Skin of body (tissue), 2 donors: ENCODE data around the gene IL9R. TPM values are rescaled to one million over a fixed set of nuclear protein-coding genes. Genes with fewer than 3 reads are reported as not detected.
"Not testable (repeated sequence)": the region's sequence is repeated elsewhere in the genome, so short reads cannot be mapped to it uniquely, and the experiment has no call there.

Source experiments
- DNase-seq: peaks from one replicate; lab custom pipeline; 2025; lab: John Stamatoyannopoulos, UW
- total RNA-seq: library from RNA; depleted of rRNA; stranded (reverse); fragments of >200 nt; gene quantifications from one replicate; pipeline ENCODE4 v1.2.3, GENCODE V29; 2014

IL9R gene, protein sequence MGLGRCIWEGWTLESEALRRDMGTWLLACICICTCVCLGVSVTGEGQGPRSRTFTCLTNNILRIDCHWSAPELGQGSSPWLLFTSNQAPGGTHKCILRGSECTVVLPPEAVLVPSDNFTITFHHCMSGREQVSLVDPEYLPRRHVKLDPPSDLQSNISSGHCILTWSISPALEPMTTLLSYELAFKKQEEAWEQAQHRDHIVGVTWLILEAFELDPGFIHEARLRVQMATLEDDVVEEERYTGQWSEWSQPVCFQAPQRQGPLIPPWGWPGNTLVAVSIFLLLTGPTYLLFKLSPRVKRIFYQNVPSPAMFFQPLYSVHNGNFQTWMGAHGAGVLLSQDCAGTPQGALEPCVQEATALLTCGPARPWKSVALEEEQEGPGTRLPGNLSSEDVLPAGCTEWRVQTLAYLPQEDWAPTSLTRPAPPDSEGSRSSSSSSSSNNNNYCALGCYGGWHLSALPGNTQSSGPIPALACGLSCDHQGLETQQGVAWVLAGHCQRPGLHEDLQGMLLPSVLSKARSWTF
- total RNA-seq, result not detected

DNA sequence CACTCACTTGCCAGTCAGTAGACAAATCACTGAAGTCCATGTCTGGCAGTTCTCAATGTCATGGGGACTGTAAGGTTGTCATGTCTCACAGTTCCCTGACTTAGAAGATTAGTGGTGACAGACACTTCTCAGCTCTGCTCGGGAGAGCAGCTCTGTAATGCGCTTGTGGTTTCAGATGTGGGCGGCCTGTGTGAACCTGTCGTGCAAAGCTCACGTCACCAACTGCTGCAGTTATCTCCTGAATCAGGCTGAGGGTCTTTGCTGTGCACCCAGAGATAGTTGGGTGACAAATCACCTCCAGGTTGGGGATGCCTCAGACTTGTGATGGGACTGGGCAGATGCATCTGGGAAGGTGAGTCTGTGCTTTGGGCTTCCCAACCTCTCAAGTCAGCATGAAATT, at the start of gene IL9R:
IL9R (plus strand) TSS at position 261 of the 400 bp plus-strand sequence; CDS start at position 325, 64 bp downstream.
- no peak for DNase-seq

DNA sequence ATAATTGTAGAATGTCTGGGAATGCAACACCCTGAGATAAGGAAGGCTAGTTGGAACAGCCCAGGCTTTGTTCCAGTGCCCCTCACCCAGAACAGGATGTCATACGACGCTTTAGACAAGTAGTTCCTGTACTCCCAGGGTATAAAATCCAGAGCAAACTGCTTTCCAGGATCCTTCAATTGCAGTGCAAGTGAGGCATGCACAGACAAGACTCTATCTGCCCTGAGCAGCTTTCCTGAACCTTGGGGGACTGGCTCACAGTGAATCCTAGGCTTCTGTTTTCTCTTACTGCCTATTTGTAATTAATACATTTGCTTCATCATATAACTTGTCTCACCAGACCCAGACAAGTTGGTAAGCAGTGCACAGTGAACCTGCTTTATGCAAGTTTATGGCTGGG, 48.4 kb upstream of the IL9R start:
- no peak for DNase-seq

DNA sequence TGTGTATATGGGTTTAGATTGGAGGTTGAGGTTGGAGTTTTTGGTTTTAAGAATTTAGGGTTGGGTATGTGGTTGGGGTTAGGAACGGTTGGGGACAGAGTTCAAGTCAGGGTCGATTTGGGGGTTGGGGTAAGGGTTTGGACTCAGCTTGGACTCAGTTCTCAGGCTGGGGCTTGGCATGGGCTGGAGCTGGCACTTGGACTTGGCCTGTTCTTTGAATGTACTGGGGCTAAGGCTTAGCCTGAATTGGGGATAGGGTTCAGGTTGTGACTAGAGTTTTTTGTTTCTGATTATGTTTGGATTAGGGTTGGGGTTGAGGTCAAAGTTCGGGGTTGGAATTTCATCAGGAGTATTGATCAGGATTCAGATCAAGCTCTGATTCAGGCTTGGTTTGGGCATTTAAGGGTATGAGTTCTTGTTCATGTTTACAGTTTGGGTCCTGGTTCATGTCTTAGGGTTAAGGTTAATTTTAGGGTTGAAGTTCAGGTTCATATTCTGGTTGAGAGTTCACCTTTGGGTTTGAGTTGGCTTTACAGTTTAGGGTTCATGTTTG, 46.2 kb upstream of the IL9R start:
- DNase-seq, result no peak

DNA sequence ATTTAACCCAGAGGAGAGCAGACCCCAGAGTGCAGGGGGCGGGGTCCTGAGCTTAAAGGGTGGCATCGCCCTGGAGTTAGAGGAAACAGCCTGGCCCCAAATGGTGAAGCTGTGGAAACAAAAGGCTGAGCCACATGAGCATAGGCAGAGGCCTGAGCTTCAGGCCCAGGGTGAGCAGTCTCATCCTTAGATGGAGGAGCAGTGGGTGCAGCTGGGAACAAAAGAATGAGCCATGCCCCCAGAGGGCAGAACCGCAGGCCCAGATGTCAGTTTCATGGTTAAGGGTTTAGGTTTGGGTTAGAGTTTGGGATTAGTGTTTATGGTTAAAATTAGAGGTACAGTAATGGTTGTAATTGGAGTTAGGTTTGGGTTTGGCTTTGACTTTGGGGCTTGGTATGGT, 44.4 kb upstream of the IL9R start:
- DNase-seq, result no peak

DNA sequence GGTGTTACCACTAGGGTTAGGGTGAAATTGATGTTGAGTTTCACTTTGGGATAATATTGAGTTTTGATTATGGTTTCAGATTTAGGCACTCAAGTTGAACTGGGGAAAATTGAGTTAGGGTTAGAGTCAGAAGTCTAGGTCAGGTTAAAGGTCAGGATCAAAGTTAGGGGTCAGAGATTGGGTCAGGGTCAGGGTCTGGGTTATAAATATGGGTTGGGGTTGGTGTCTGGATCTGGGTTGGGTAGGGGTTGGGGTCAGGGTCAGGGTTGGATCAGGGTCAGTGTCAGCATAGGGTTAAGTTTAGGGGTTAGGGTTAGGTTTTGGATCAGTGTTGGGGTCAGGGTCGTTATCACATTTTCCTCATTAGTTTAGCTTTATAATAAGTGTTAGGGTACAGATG, 42.7 kb upstream of the IL9R start:
- DNase-seq, result no peak

DNA sequence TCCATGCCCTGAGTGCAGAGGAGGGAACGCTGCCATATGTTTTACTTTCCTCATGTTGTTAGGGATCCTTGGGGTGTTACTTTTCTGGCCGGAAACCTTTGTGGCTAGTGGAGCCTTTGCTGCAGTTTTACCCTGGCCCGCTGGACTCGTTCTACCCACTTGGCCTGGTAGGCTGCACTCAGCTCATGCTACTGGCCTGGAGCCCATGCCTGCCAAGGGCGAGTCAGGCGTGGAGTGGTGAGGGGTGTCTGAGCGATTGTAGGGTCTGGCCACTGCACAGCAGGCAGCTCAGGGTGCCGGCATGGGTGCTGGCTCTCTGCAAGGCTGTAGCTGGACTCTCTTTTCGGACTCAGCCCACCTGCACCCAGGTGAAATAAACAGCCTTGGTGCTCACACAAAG, 41.4 kb upstream of the IL9R start:
- DNase-seq, result no peak

DNA sequence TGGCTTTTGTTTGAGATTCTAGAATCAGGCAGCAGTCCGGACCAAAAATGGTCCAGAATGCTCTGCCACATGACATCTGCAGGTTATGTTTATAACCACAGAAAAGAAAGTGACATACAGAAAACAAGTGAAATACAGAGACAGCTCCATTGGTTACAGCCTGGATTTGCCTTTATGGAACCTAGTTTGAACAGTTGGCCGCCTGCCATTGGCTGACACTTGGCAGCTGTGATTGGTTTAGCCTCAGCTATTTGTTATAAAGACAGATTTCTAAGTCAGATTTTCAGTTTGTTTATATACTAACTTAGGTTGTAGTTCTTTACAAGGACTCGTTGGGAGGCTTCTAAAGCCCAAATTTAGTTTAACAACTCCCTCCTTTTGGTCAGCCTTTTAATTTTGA, 40.8 kb upstream of the IL9R start:
- DNase-seq, result no peak

DNA sequence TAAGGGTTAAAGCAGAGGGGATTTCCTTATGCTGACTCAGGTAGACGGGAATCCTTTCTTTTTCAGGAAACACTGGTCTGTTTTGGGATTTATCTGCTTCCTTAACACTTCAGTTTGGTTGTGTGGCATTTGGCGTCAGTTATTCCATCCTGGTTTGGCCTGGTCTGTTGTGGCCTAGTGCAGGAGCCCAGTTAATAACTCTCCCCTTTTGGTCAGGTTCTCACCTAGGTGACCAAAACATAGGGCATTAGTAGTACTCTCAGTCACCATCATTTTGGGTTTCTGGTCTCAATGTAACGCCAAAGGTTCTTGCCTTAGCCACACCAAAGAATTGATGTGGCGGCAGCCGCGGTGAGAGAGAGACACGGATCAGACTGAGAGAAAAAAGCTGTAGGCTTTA, 39.7 kb upstream of the IL9R start:
- DNase-seq, result no peak

DNA sequence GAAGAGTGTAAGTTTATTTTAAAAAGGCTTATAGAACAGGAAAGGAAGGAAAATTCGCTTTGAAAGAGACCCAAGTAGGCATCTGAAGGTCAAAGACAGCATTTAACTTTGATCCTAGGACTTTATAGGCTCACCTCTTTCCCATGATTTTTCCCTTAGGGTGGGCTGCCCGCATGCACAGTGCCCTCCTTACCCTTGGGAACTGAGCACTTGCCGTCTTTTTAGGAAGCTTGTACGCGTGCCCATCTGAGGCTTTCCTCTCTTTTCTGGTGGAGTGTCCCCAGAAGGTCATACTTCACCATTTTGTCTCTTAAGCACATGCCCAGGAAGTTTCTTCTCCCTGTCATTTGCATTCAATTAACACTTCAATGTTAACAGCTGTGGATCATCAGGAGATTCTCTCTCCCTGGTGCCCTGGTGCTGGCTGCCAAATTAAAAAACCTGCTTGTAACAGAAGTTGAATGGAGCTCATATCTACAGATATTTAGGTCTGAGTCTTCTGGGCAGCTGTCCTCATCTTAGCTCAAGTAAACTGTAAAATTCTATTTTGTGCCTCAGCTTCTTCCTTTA, 38.4 kb upstream of the IL9R start:
- no peak for DNase-seq

DNA sequence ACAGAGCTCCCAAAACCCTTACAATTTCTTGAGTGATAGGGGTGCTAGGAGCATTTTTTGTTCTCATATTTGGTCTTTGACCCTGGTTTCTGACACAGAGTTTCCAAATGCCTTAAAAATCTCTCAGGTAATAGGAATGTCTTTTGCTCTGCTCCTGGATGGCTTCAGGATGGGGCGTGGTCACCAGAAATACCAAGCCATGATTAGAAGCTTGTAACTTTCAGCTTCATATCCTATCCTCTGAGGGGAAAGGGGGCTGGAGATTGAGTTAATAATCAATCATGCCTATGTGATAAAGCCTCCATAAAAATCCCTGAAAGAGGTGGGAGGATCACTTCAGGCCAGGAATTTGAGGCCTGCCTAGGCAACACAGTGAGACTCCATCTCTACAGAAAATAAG, 34.6 kb upstream of the IL9R start:
- no peak for DNase-seq

DNA sequence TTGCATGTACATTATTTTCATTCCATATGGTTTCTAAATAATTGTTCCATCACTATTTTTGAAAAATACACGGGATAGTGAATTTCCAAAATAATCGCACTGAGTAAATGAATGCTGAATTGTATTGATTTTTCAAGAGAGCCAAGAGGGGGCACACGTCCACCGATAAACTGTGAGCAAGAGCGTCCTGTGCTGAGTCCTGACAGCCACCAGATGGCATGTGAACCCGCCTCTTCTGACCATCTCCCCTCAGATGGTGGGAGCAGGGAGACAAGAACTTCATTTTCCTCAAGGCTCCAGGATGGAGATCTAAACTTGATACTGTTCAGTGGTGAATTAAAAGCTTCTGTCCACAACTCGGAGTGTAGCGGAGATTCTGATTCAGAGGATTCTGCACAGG, 30.6 kb upstream of the IL9R start:
- DNase-seq, result no peak

DNA sequence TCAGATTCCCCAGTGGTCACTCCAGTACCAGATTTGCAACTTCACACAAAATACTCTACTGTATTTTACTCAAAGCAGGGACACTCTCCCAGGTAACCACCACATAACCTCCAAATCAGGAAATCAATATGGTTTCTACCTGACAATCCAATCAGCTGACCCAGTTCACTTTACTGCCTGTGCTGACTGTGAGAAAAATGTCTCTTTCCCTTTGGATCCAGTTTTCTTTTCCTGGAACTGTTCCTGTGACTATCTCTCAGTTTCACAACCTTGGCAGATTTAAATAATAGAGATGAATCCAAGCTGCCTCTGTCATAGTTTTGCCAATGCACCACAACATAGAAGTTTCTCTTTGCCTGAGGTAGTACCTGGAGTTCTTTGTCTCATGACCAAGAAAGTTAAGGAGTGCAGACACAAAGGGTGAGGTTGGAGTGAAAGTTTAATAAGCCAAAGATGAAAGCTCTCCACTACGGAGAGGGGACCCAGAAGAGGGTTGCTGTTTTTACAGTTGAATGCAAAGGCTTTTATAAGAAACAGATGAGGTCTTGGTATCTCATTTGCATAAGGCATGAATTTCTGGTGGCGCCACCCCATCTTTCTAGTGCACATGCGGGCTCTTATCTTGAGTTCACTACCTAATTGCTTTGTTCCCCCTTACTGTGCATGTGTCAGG, 29.7 kb upstream of the IL9R start:
- DNase-seq, result no peak

DNA sequence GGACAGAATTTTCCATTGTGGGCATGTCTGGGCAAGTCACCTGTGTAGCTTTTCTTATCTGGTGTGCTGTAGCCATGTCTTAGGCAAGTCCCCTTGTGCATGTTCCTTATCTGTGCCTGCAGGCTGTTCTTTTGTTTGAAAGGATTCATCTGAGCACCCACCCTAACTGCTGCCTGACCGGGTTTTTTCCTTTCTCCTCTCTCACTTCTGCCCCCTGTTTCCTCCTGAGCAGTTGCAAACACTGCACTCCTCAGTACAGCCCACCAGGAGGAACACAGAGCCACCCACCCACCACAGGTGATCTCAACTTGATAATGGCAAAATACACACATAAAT, 29.2 kb upstream of the IL9R start:
- DNase-seq, result no peak

DNA sequence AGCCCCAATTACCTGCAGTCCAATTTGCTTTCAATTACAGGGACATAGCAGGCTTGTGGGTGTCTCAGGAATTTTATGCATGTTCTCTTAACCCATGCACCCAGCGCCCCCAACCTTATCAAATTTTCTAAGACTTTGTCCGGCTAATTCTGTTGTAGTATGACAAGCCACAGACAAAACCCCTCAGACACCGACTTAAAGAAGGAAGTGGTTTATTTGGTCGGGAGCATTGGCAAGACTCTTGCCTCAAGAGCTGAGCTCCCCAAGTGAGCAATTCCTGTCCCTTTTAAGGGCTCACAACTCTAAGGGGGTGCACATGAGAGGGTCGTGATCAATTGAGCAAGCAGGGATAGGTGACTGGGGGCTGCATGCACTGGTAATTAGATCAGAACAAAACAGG, 28.7 kb upstream of the IL9R start:
- no peak for DNase-seq

DNA sequence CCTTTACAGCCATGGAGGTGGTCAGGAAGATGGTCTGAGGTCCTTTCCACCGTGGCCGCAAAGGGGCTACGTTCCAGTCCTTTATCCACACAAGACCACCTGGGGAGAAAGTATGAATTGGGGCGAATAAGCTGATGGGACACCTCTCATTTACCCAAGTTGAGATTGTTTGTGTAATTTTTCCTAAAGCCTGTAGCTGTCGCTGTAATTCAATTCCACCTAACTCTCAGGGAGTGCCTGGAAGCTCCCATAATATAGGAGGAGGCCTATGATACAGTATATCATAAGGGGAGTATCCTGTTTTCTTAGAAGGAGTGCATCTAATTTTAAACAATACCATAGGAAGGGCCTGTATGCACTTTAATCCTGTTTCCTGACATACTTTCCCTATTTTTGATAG, 25.8 kb upstream of the IL9R start:
- not testable (repeated sequence) for DNase-seq

DNA sequence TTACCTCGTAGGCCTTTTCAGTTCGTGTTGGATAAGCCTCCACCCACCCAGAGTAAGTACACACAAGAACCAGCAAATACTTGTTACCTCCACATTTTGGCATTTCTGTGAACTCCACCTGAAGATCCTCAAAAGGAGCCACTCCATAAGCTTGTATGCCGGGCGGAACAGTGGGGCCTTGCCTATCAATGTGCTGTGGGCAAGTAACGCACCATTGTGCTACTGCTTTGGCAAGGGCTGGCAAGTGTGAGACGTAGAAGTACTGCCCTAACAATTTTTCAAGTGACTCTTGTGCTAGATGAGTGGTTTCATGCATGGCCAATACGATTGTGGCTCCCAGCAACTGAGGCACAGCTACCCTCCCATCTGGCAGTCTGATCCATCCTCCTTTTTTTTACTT, 25.3 kb upstream of the IL9R start:
- DNase-seq, result not testable (repeated sequence)

DNA sequence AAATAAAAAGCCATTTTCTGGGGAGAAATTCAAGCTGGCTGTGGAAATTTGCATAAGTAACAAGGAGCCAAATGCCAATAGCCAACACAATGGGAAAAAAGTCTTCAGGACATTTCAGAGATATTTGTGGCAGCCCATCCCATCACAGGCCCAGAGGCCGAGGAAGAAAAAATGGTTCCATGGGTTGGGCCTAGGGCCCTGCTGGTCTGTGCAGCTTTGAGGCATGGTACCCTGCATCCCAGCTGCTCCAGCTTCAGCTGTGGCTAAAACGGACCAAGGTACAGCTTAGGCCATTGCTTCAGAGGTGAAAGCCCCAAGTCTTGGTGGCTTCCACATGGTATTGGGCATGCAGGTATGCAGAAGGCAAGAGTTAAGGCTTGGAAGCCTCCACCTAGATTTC, 14.2 kb upstream of the IL9R start:
- DNase-seq, result no peak

DNA sequence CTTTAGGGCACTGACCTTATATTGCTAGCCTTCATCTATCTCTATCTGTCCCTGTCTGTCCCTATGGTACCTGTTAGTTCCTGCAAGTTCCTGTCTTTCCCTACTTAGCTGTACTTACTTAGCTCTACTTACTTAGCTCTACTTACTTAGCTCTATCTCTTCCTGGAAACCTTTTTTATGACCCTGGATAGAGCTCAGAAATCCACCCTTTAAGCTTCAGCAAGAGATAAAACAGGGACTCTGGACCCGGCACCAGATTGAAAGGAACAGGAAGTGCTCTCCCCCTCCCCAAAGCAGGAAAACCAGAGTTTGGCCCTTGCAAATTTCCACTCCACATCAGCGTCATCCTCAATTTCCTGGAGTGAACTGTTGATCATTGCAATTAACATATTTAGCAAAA, 12.3 kb upstream of the IL9R start:
- DNase-seq, result no peak

DNA sequence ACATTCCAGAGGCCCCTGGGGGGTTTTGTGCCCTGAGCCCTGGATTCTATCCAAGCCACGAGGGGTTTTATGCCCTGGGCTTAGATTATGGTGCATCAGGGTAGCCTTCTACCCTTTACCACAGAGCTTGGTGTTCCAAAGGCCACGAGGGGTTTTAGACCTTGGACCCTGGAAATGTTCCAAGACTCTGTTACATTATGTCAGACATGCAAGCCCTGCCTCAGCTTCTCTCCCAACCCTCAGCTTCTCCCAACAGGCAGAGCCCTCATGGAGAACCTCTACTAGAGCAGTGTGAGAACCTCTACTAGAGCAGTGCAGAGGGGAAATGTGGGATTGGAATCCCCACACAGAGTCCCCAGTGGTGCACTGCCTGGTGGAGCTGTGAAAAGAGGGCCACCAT, 10.5 kb upstream of the IL9R start:
- DNase-seq, result not testable (repeated sequence)

DNA sequence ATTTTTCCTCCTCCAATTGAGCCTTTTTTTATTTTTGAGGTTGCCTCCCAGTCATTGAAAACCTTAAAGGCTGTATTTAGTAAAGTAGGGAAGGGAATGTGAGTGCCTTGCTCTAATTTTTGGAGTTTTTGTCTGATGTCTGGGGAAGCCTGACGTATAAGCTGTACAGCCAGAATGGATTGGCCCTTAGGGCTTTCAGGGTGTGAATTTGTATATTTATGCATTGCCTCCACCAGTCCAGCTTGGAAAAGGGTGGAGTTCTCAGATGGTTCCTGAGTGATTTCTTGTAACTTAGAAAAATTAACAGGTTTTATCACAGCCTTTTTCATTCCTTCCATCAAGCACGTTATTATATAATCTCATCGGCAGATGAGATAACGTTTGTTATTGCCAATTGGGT, 8.6 kb upstream of the IL9R start:
- no peak for DNase-seq

DNA sequence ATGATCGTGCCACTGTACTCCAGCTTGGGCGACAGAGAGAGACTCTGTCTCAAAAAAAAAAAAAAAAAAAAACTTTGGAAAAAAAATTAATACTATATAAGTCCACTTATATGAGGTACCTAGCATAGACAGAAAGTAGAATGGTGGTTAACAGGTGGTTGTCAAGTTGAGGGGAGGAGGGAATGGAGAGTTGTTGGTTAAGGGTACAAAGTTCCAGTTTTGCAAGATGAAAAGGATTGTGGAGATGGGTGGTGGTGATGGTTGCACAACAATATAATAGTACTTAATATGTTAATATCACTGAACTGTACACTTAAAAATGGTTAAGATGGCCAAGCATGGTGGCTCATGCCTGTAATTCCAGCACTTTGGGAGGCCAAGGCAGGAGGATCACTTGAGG, 4.1 kb upstream of the IL9R start:
- no peak for DNase-seq

DNA sequence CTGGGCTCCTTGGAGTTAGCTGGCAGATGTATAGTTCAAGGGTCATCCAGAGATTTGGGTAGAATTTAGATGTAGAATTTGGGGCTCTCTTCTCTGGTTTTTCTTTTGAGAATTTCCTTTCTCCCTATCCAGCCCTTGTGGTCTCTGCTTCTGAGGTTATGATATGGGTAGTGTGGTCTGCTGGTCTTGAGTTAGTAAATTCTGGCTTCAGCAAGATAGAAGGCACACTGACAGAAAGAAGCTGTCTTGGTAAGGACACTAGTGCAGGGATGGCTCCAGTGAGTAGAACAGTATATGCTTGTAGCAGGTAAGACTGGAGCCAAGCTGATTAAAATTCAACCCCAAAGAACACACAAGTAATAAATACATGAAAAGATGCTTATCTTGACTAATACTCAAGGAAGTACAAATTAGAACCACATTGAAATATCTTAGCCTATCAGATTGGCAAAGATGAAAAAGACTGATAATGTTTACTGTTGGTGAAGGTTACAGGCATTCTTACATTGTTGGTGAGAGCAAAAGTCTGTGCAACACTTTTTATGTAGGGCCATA, 2.1 kb upstream of the IL9R start:
- DNase-seq, result no peak
